ENCODE results near the gene MAS1. TPM values are rescaled to one million over a fixed set of nuclear protein-coding genes. Genes with fewer than 3 reads are reported as not detected.

MAS1 gene
- not detected in 2 replicates for total RNA-seq

GRCh38 chr6:159890792-159891191 lies at the start of gene MAS1:
MAS1 (plus strand) TSS chr6:159890988; CDS start chr6:159906956, 15,968 bp downstream.

Other genes starting within 250 kb of the MAS1 start
- 193 and 456 TPM in 2 replicates for gene SOD2, start 197.7 kb upstream of the MAS1 start, total RNA-seq
- 102 and 115 TPM in 2 replicates for gene WTAP, start 163.5 kb upstream of the MAS1 start, total RNA-seq
- 144 and 145 TPM in 2 replicates for gene ACAT2, start 128.9 kb upstream of the MAS1 start, total RNA-seq
- gene TCP1, start 101.4 kb upstream of the MAS1 start, total RNA-seq, result 254 and 451 TPM in 2 replicates
- gene MRPL18, start 100.5 kb upstream of the MAS1 start, total RNA-seq, result 62.9 and 96.7 TPM in 2 replicates
- gene PNLDC1, start 90.7 kb upstream of the MAS1 start, total RNA-seq, result not detected in 2 replicates
- 172 and 278 TPM in 2 replicates for gene IGF2R, start 78.1 kb downstream of the MAS1 start, total RNA-seq
- 0.62 and 0.77 TPM in 2 replicates for gene SLC22A1, start 230.8 kb downstream of the MAS1 start, total RNA-seq